PC-9 (cell line): ENCODE data around the gene FSIP1. TPM values are rescaled to one million over a fixed set of nuclear protein-coding genes. Genes with fewer than 3 reads are reported as not detected.

Experiments
- BruUV-seq: library from RNA; stranded (reverse); fragments of 400-500 nt; replicated peaks from 2 replicates; lab custom pipeline; 2021; lab: Mats Ljungman, UMichigan
- CTCF ChIA-PET: fragments of 300-600 bp; sonication (Branson Sonifier 250); formaldehyde crosslinking; loops from one replicate; lab custom pipeline; 2022; ENCODE audit warnings: antibody characterized with exemption; lab: Charles Lee
- POLR2A ChIA-PET: fragments of 300-600 bp; sonication (Branson Sonifier 250); formaldehyde crosslinking; loops from one replicate; lab custom pipeline; 2022; ENCODE audit warnings: antibody characterized with exemption; ENCODE audit not compliant: unreplicated experiment; lab: Charles Lee
- DNase-seq, 2 experiments: peaks; one replicate each; pipeline versions ENCODE4 v3.0.0 to v3.0.0-alpha.2; 2015 to 2022; ENCODE audit warnings: mixed read lengths in 1 of 2
- H2AFZ ChIP-seq: fragments of 200-600 bp; sonication (generic); 2 replicates; pipeline ENCODE4 v1.8.1; 2017; ENCODE audit warnings: antibody characterized with exemption
- H3F3A ChIP-seq: fragments of 200-600 bp; sonication (generic); 2 replicates; pipeline ENCODE4 v1.8.1; 2017; ENCODE audit warnings: antibody characterized with exemption, mild to moderate bottlenecking, low read depth; ENCODE audit not compliant: insufficient read depth
- H3K27ac ChIP-seq: fragments of 200-600 bp; sonication (generic); 2 replicates; pipeline ENCODE4 v1.6.1; 2016; ENCODE audit warnings: mixed run types
- H3K27me3 ChIP-seq: fragments of 200-600 bp; sonication (generic); 2 replicates; pipeline ENCODE4 v1.6.1; 2016; ENCODE audit warnings: low read depth, mixed run types; ENCODE audit not compliant: insufficient read depth
- H3K36me3 ChIP-seq: fragments of 200-600 bp; sonication (generic); 2 replicates; pipeline ENCODE4 v1.6.1; 2016; ENCODE audit warnings: low read depth, mixed run types
- H3K4me1 ChIP-seq: fragments of 200-600 bp; sonication (generic); replicated peaks from 2 replicates; pipeline ENCODE4 v1.6.1; 2016; ENCODE audit warnings: mixed run types; ENCODE audit not compliant: insufficient read depth
- H3K4me2 ChIP-seq: fragments of 200-600 bp; sonication (generic); 2 replicates; pipeline ENCODE4 v1.6.1; 2017; ENCODE audit warnings: mixed run types
- H3K4me3 ChIP-seq: fragments of 200-600 bp; sonication (generic); 2 replicates; pipeline ENCODE4 v1.6.1; 2016; ENCODE audit warnings: mixed run types
- H3K79me2 ChIP-seq: fragments of 200-600 bp; sonication (generic); 2 replicates; pipeline ENCODE4 v1.6.1; 2017; ENCODE audit warnings: low read depth, mixed run types
- H3K9me2 ChIP-seq: fragments of 200-600 bp; sonication (generic); 2 replicates; pipeline ENCODE4 v1.8.1; 2017; ENCODE audit warnings: mild to moderate bottlenecking; ENCODE audit not compliant: insufficient read depth
- H3K9me3 ChIP-seq: fragments of 200-600 bp; sonication (generic); 2 replicates; pipeline ENCODE4 v1.8.1; 2016; ENCODE audit warnings: low read depth; ENCODE audit not compliant: insufficient read depth
- H4K20me1 ChIP-seq: fragments of 200-600 bp; sonication (generic); 2 replicates; pipeline ENCODE4 v1.8.1; 2017; ENCODE audit not compliant: insufficient read depth
- EZH2 ChIP-seq: fragments of 200-600 bp; sonication (generic); IDR thresholded peaks from 2 replicates; pipeline ENCODE4 v1.8.0; 2017; ENCODE audit warnings: antibody characterized with exemption, low read depth
- intact Hi-C: fragments of 100-400 bp; cut with micrococcal nuclease; formaldehyde crosslinking; loops from one replicate; pipeline ENCODE4 v1.10.0; 2022; ENCODE audit not compliant: unreplicated experiment
- total RNA-seq: library from RNA; stranded (reverse); gene quantifications from 2 replicates; pipeline ENCODE4 v1.2.3, GENCODE V29; 2021
- TF ChIP-seq, protein P1 (sequence below): fragments of 200-600 bp; sonication (generic); conservative IDR thresholded peaks from 2 replicates; pipeline ENCODE4 v1.6.1; 2017; ENCODE audit warnings: mixed run types, antibody characterized with exemption, mild to moderate bottlenecking, moderate library complexity

Gene FSIP1
- total RNA-seq, 1 experiment from 2014 or later: 1.2 TPM

DNA sequence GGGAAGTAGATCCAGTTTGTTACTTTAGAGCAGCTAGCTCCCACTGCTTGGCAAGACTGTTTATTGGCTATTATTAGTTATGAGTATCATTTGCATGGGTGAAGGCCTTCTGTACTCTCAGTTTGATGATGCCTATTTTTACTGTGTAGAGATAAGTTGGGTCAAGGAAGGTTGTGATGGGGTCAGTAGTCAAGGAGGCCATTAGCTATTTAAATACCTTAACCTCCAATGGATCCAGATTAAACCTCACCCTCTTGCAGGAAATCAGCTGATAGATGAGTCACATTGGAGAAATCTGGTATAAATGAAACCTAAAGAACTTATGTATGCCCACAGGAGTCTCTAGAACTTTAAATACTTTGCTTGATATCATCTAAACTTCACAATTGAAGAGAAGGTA is 156.8 kb downstream of the FSIP1 start:
- Histone ChIP-seq H3K4me3 (no peak overlapping the region), H3K9me2 (no peaks in the 10 kb centered on the region), H2AFZ (no peak overlapping the region), H3K36me3 (no peaks in the 10 kb centered on the region), H4K20me1 (no peaks in the 10 kb centered on the region), H3K27ac (no peak overlapping the region), H3K27me3 (no peaks in the 10 kb centered on the region), H3K9me3 (no peaks in the 10 kb centered on the region), H3K79me2 (no peaks in the 10 kb centered on the region), H3K4me1 (peaks cover 12% of the 10 kb centered on the region), H3K4me2 (no peak overlapping the region), H3F3A (peaks cover 4% of the 10 kb centered on the region; the same call in 1 of the 2 replicates)
- CTCF ChIA-PET: no interaction called here
- TF ChIP-seq, protein P1, sequence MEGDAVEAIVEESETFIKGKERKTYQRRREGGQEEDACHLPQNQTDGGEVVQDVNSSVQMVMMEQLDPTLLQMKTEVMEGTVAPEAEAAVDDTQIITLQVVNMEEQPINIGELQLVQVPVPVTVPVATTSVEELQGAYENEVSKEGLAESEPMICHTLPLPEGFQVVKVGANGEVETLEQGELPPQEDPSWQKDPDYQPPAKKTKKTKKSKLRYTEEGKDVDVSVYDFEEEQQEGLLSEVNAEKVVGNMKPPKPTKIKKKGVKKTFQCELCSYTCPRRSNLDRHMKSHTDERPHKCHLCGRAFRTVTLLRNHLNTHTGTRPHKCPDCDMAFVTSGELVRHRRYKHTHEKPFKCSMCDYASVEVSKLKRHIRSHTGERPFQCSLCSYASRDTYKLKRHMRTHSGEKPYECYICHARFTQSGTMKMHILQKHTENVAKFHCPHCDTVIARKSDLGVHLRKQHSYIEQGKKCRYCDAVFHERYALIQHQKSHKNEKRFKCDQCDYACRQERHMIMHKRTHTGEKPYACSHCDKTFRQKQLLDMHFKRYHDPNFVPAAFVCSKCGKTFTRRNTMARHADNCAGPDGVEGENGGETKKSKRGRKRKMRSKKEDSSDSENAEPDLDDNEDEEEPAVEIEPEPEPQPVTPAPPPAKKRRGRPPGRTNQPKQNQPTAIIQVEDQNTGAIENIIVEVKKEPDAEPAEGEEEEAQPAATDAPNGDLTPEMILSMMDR: no peak
- intact Hi-C loops: no loop called here
- POLR2A ChIA-PET: interaction anchor here (0.7 kb wide), 1 partner anchor 45 kb away, joined by 4 read pairs; no protein-coding TSS in a partner anchor
- DNase-seq: no peak
- BruUV-seq: no TSS peak

DNA sequence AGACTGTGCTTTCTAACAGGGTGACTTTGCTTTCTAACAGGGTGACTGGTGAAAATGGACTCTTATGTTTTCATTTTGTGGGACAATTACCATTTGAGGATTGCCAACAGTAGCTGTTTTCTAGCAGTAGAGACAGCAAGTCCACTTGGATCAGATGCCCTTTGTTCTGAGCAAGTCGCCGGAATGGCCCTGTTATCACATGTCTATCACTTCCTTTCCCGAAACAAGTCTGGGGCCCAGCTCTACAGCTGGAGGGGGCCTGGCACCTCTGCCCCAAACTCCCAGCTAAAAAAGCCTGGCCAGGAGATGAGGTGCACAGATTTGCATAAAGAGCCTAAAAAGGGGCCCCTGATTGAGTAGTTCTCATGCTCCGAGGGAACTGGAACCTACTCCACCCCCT is 157.2 kb downstream of the FSIP1 start:
- Histone ChIP-seq H3K36me3 (no peaks in the 10 kb centered on the region), H3K4me2 (0 out of 2 replicates have a peak overlapping the region, but pooled peaks have one; percentile 25), H3K79me2 (no peaks in the 10 kb centered on the region), H3K9me3 (no peaks in the 10 kb centered on the region), H3K27me3 (no peaks in the 10 kb centered on the region), H3K4me1 (peaks cover 12% of the 10 kb centered on the region), H3K4me3 (no peak overlapping the region), H3K27ac (no peak overlapping the region), H4K20me1 (no peaks in the 10 kb centered on the region), H2AFZ (no peak overlapping the region), H3F3A (peaks cover 4% of the 10 kb centered on the region; the same call in 1 of the 2 replicates), H3K9me2 (no peaks in the 10 kb centered on the region)
- TF ChIP-seq, protein P1: no peak
- TF ChIP-seq EZH2: no peak
- no peak for DNase-seq
- intact Hi-C loops: no loop called here
- POLR2A ChIA-PET: interaction anchor here (0.7 kb wide), 1 partner anchor 45 kb away, joined by 4 read pairs; no protein-coding TSS in a partner anchor
- CTCF ChIA-PET: no interaction called here
- no TSS peak for BruUV-seq

DNA sequence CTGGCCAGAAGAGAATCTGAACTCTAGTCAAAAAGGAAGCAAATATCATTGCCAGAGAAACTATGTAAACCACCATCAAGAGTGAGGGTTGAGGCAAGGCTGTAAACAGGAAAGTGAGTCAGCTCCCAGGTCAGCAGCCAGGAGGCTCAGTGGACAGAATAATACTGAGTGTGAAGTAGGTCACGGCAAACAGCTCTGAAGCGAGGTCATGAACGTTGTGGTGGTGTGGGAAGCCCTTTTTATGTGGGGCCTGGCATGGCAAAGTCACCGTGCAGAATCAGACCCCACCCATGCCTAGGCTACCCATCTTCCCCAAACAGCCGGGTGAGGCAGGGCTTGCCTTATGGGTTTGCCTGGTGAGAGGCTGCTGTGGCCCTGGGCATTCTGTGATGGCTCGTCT is 157.8 kb downstream of the FSIP1 start:
- H3F3A ChIP-seq: peaks cover 4% of the 10 kb centered on the region; the same call in 1 of the 2 replicates
- TF ChIP-seq EZH2: no peak
- TF ChIP-seq, protein P1: no peak
- no peaks in the 10 kb centered on the region for H3K36me3 ChIP-seq
- H3K9me3 ChIP-seq: no peaks in the 10 kb centered on the region
- H3K4me3 ChIP-seq: no peak overlapping the region
- no peaks in the 10 kb centered on the region for H4K20me1 ChIP-seq
- no peak overlapping the region for H2AFZ ChIP-seq
- peak; percentile 49 to 57 for DNase-seq
- intact Hi-C loops: no loop called here
- H3K27ac ChIP-seq: peak overlapping the region; percentile 45
- no peaks in the 10 kb centered on the region for H3K27me3 ChIP-seq
- POLR2A ChIA-PET: no interaction called here
- H3K4me2 ChIP-seq: peak overlapping the region; percentile 25
- CTCF ChIA-PET: no interaction called here
- no peaks in the 10 kb centered on the region for H3K79me2 ChIP-seq
- H3K9me2 ChIP-seq: no peaks in the 10 kb centered on the region
- peaks cover 12% of the 10 kb centered on the region for H3K4me1 ChIP-seq
- BruUV-seq: no TSS peak
